Hematopoietic multipotent progenitor cell treated with erythropoietin and hydrocortisone succinate and interleukin-3 and kit ligand, for 15 days (in vitro differentiated cells): ENCODE measurements around the gene ZIC1.

Experiments used
- DNase-seq: peaks from one replicate; pipeline ENCODE4 v3.0.0-alpha.2; 2015; ENCODE audit warnings: low spot score

Gene ZIC1

GRCh38 chr3:147380387-147380951 lies 28.7 kb upstream of the ZIC1 start:
- no peak for DNase-seq

GRCh38 chr3:147380977-147381376 lies 28.2 kb upstream of the ZIC1 start:
- DNase-seq = no peak

GRCh38 chr3:147381596-147381995 lies 27.6 kb upstream of the ZIC1 start:
- no peak for DNase-seq

GRCh38 chr3:147383617-147384016 lies 25.5 kb upstream of the ZIC1 start:
- DNase-seq = no peak

- no peak for DNase-seq
Measured at GRCh38 chr3:147384210-147385058, 24.7 kb upstream of the ZIC1 start.

GRCh38 chr3:147385059-147386012 lies 23.8 kb upstream of the ZIC1 start:
- DNase-seq = no peak

GRCh38 chr3:147387291-147387884 lies 21.8 kb upstream of the ZIC1 start:
- DNase-seq = no peak

GRCh38 chr3:147387885-147388699 lies 21.1 kb upstream of the ZIC1 start:
- DNase-seq = no peak

- DNase-seq = no peak
Measured at GRCh38 chr3:147388700-147389580, 20.2 kb upstream of the ZIC1 start.

GRCh38 chr3:147389717-147390116 lies 19.4 kb upstream of the ZIC1 start:
- DNase-seq = no peak

- no peak for DNase-seq
Measured at GRCh38 chr3:147390589-147391569, 18.3 kb upstream of the ZIC1 start.

GRCh38 chr3:147391781-147392624 lies 17.2 kb upstream of the ZIC1 start:
- no peak for DNase-seq

- DNase-seq = no peak
Measured at GRCh38 chr3:147392625-147392946, 16.6 kb upstream of the ZIC1 start.

- DNase-seq = no peak
Measured at GRCh38 chr3:147393261-147393942, 15.8 kb upstream of the ZIC1 start.

- DNase-seq = no peak
Measured at GRCh38 chr3:147393943-147394883, 15.0 kb upstream of the ZIC1 start.

- DNase-seq = no peak
Measured at GRCh38 chr3:147394884-147395225, 14.3 kb upstream of the ZIC1 start.
